Measurements from ENCODE around the gene PTPRK. TPM values are rescaled to one million over a fixed set of nuclear protein-coding genes. Genes with fewer than 3 reads are reported as not detected.

The PTPRK gene
- polyA plus RNA-seq, 3 donors = 0.01 TPM; not detected in 2

DNA sequence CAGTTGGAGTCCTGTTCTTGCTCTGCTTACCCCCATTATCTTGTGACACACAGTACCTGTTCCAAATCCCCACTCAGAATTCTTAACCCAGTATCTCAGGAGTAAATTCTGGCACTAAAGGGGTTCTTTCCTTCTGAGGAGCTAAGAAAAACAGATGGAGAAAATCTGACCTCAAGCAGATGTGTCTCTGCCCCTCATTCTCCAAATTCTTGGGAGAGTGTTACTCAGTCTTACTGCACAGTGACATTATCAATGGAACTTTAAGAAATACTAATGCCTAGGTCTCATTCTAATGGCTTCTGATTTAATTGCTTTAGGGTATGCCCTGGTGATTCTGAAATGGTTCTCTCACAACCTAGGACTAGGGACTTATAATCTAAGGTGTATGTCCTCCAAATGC is 40.6 kb upstream of the PTPRK start:
- Histone ChIP-seq H3K4me2 (replicated peaks; ENCODE audit: extremely low read depth, low read length, poor library complexity, severe bottlenecking) (no peak overlapping the region), H4K20me1 (ENCODE audit: insufficient read depth, low read length) (no peaks in the 10 kb centered on the region), H3K4me1 (ENCODE audit: control insufficient read depth in 1 of 2, insufficient read depth in 2 of 2, low read length in 2 of 2) (no peaks in the 10 kb centered on the region), H3K27me3 (ENCODE audit: control insufficient read depth in 2 of 2, insufficient read depth in 2 of 2, low read length in 2 of 2) (no peaks in the 10 kb centered on the region), H3K79me2 (ENCODE audit: insufficient read depth, low read length) (no peaks in the 10 kb centered on the region), H3K27ac (ENCODE audit: low read depth in 1 of 2, low read length in 2 of 2) (no peak overlapping the region), H3K9ac (ENCODE audit: insufficient read depth, low read length, poor library complexity, severe bottlenecking) (no peak overlapping the region), H3K9me3 (replicated peaks in 1 of 2; ENCODE audit: control insufficient read depth in 1 of 2, insufficient read depth in 1 of 2, low read length in 2 of 2) (no peaks in the 10 kb centered on the region), H2AFZ (ENCODE audit: insufficient read depth, low read depth, low read length, poor library complexity, severe bottlenecking) (no peak overlapping the region), H3K36me3 (replicated peaks in 1 of 2; ENCODE audit: control insufficient read depth in 1 of 2, insufficient read depth in 2 of 2, low read length in 2 of 2) (no peaks in the 10 kb centered on the region), H3K4me3 (replicated peaks in 1 of 3; ENCODE audit: low read depth in 2 of 3, low read length in 3 of 3) (no peak overlapping the region)
- Mint-ChIP-seq H3K4me3 (no peak overlapping the region), H3K36me3 (no peaks in the 10 kb centered on the region), H3K27me3 (ENCODE audit: low read depth in 3 of 3) (peaks cover 0 to 2% (median 0%) of the 10 kb centered on the region in 3 donors), H3K4me1 (no peaks in the 10 kb centered on the region), H3K27ac (no peak overlapping the region), H3K9me3 (peaks cover 0 to 5% (median 2%) of the 10 kb centered on the region in 7 donors)
- no peak for DNase-seq
- intact Hi-C loops (cut with micrococcal nuclease) = no loop called here
- no peak for TF ChIP-seq CTCF (IDR thresholded peaks at IDR 0.05)

DNA sequence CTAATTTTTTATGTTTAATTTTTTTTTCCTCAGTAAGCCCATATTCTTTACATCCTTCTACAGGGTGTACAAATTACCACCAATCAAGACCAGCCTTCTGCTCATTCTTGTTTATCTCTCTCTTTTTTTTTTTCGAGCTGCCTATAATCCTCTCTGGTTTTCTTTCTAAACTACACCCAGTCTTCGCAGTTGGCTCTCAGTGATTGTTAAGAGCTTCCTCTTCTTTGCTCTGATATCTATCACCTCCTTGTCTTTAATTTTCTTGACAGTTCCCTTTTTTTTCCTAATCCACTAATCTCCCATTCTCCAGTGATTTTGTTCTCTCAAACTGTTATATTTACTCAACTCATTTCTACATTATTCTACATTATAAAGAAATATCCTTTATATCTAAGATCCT is 38.5 kb upstream of the PTPRK start:
- intact Hi-C loops (cut with micrococcal nuclease) = no loop called here
- Mint-ChIP-seq H3K9me3 (peaks cover 0 to 5% (median 1%) of the 10 kb centered on the region in 7 donors), H3K4me3 (no peak overlapping the region), H3K27me3 (ENCODE audit: low read depth in 3 of 3) (peaks cover 0 to 2% (median 0%) of the 10 kb centered on the region in 3 donors), H3K4me1 (no peaks in the 10 kb centered on the region), H3K36me3 (no peaks in the 10 kb centered on the region), H3K27ac (no peak overlapping the region)
- no peak overlapping the region for H3K9ac ChIP-seq (ENCODE audit: insufficient read depth, low read length, poor library complexity, severe bottlenecking)
- no peak overlapping the region for H3K4me2 ChIP-seq (replicated peaks; ENCODE audit: extremely low read depth, low read length, poor library complexity, severe bottlenecking)
- H3K27me3 ChIP-seq (ENCODE audit: control insufficient read depth in 2 of 2, insufficient read depth in 2 of 2, low read length in 2 of 2) = no peaks in the 10 kb centered on the region
- H3K4me1 ChIP-seq (ENCODE audit: control insufficient read depth in 1 of 2, insufficient read depth in 2 of 2, low read length in 2 of 2) = no peaks in the 10 kb centered on the region
- H3K9me3 ChIP-seq (replicated peaks in 1 of 2; ENCODE audit: control insufficient read depth in 1 of 2, insufficient read depth in 1 of 2, low read length in 2 of 2) = no peaks in the 10 kb centered on the region
- no peaks in the 10 kb centered on the region for H3K79me2 ChIP-seq (ENCODE audit: insufficient read depth, low read length)
- WGBS (ENCODE audit: insufficient coverage) = 57% methylated on average over 2 of the region's 2 CpGs
- H3K36me3 ChIP-seq (replicated peaks in 1 of 2; ENCODE audit: control insufficient read depth in 1 of 2, insufficient read depth in 2 of 2, low read length in 2 of 2) = no peaks in the 10 kb centered on the region
- no peak overlapping the region for H2AFZ ChIP-seq (ENCODE audit: insufficient read depth, low read depth, low read length, poor library complexity, severe bottlenecking)
- DNase-seq = no peak
- H3K27ac ChIP-seq (ENCODE audit: low read depth in 1 of 2, low read length in 2 of 2) = no peak overlapping the region
- H4K20me1 ChIP-seq (ENCODE audit: insufficient read depth, low read length) = no peaks in the 10 kb centered on the region
- H3K4me3 ChIP-seq (replicated peaks in 1 of 3; ENCODE audit: low read depth in 2 of 3, low read length in 3 of 3) = no peak overlapping the region
- TF ChIP-seq CTCF (IDR thresholded peaks at IDR 0.05) = no peak

Data from CD14-positive monocyte (primary cell).